PC-9 (cell line): ENCODE data around the gene F5.

Experiments
- EZH2 ChIP-seq: fragments of 200-600 bp; sonication (generic); IDR thresholded peaks from 2 replicates; pipeline ENCODE4 v1.8.0; 2017; ENCODE audit warnings: antibody characterized with exemption, low read depth
- TF ChIP-seq, protein P1 (sequence below): fragments of 200-600 bp; sonication (generic); conservative IDR thresholded peaks from 2 replicates; pipeline ENCODE4 v1.6.1; 2017; ENCODE audit warnings: mixed run types, antibody characterized with exemption, mild to moderate bottlenecking, moderate library complexity

DNA sequence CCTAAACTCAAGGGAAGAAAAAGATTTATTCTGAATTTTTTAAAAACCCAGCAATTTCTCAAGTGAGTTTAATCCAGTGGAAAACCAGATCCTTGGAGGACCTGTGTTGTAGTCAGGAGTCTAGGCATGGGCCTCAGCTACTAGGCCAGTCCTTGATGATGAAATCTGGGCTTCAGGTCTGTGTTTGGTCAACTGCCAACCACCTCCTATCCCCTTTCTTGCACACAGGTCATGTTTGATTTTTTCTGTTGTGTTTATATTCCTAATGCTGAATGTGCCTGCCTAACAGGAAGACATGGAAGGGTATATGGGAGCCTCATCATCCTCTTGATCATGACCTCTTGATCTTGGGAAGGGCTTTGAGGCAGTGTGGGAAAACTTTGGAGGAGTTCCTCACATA, 62.4 kb downstream of the F5 start:
- TF ChIP-seq, protein P1, sequence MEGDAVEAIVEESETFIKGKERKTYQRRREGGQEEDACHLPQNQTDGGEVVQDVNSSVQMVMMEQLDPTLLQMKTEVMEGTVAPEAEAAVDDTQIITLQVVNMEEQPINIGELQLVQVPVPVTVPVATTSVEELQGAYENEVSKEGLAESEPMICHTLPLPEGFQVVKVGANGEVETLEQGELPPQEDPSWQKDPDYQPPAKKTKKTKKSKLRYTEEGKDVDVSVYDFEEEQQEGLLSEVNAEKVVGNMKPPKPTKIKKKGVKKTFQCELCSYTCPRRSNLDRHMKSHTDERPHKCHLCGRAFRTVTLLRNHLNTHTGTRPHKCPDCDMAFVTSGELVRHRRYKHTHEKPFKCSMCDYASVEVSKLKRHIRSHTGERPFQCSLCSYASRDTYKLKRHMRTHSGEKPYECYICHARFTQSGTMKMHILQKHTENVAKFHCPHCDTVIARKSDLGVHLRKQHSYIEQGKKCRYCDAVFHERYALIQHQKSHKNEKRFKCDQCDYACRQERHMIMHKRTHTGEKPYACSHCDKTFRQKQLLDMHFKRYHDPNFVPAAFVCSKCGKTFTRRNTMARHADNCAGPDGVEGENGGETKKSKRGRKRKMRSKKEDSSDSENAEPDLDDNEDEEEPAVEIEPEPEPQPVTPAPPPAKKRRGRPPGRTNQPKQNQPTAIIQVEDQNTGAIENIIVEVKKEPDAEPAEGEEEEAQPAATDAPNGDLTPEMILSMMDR: no peak
- no peak for TF ChIP-seq EZH2
